Stomach (tissue), 9 donors: ENCODE results near the gene HOXB6. TPM values are rescaled to one million over a fixed set of nuclear protein-coding genes. Genes with fewer than 3 reads are reported as not detected.

Experiments used
- DNase-seq, 2 donors: peaks; one replicate each; pipeline versions ENCODE4 v3.0.0 to v3.0.0-alpha.2; 2013 to 2019
- H3K27ac ChIP-seq, 5 donors: fragments of 200-600 bp in 4 of 5; sonication (generic) in 4 of 5; one replicate each; pipeline ENCODE4 v1.5.1; 2013 to 2019; ENCODE audit warnings: mild to moderate bottlenecking in 1 of 5, moderate library complexity in 1 of 5
- H3K27me3 ChIP-seq, 3 donors: fragments of 200-600 bp; sonication (generic); one replicate each; pipeline ENCODE4 v1.5.1; 2017 to 2019; ENCODE audit warnings: mixed run types in 1 of 3
- H3K36me3 ChIP-seq, 4 donors: fragments of 200-600 bp; sonication (generic); 1 replicate in 3 of 4; 2 replicates in 1 of 4; pipeline ENCODE4 v1.5.1; 2016 to 2019
- H3K4me1 ChIP-seq, 4 donors: fragments of 200-600 bp; sonication (generic); one replicate each; pipeline ENCODE4 v1.5.1; 2016 to 2019
- H3K4me3 ChIP-seq, 4 donors: fragments of 200-600 bp; sonication (generic) in 3 of 4; one replicate each; pipeline ENCODE4 v1.5.1; 2016 to 2019; ENCODE audit warnings: mild to moderate bottlenecking in 1 of 4
- H3K9me3 ChIP-seq, 4 donors: fragments of 200-600 bp; sonication (generic); one replicate each; pipeline ENCODE4 v1.5.1; 2016 to 2019
- EP300 ChIP-seq: sonication (generic); formaldehyde crosslinking; IDR thresholded peaks from one replicate; pipeline ENCODE4 v1.6.1; 2017; ENCODE audit warnings: antibody characterized with exemption
- POLR2A ChIP-seq, 4 donors: fragments of 450-650 bp; IDR thresholded peaks; one replicate each; pipeline ENCODE4 v1.6.1; 2016; ENCODE audit warnings: antibody characterized with exemption in 4 of 4, control low read depth in 2 of 4, mild to moderate bottlenecking in 1 of 4, moderate library complexity in 1 of 4
- POLR2AphosphoS5 ChIP-seq, 3 donors: sonication (generic); formaldehyde crosslinking; IDR thresholded peaks; one replicate each; pipeline ENCODE4 v1.6.1; 2016; ENCODE audit warnings: antibody characterized with exemption in 3 of 3
- WGBS, 5 donors: extraction: QIAGEN DNeasy Blood & Tissue Kit in 3 of 5; methylation state at CpG; one replicate each; pipeline versions ENCODE4 v1.1.5 to v1.1.7; 2013 to 2018; 5-methylcytosine and 5-hydroxymethylcytosine counted together
- intact Hi-C: fragments of 100-400 bp; cut with DNase I; formaldehyde crosslinking; loops from one replicate; pipeline ENCODE4 v1.15.1; 2023; ENCODE audit warnings: low total_unique reads
- polyA plus RNA-seq, 3 donors: library from polyadenylated mRNA; stranded (reverse); fragments of 200-250 nt; gene quantifications; one replicate each; pipeline ENCODE4 v1.2.3, GENCODE V29; 2013
- total RNA-seq, 5 donors: library from RNA; depleted of rRNA; stranded (reverse); fragments of >200 nt; gene quantifications; one replicate each; pipeline versions ENCODE4 v1.1.0 to v1.2.3, GENCODE V29; 2014 to 2016
- TF ChIP-seq, protein P1 (sequence below), 7 experiments: fragments of 450-650 bp in 4 of 7; fragments of 200-600 bp in 3 of 7; sonication (generic) in 3 of 7; IDR thresholded peaks; one replicate each; pipeline ENCODE4 v1.5.1; 2016 to 2019; ENCODE audit warnings: antibody characterized with exemption in 7 of 7, control low read depth in 2 of 7, mild to moderate bottlenecking in 1 of 7
- donor health status: healthy with polysubstance abuse.
- donor health status: Bipolar disorder and iron deficiency.
- donor health status: healthy.

The HOXB6 gene
- total and polyA plus RNA-seq, 8 donors: 4.2 to 150 (median 10.9) TPM

- no peaks in the 10 kb centered on the region for H3K9me3 ChIP-seq
- H3K27me3 ChIP-seq: peaks cover 60 to 100% (median 99%) of the 10 kb centered on the region in 3 donors
- intact Hi-C loops: no loop called here
- H3K4me3 ChIP-seq: no peak overlapping the region
- WGBS, 5 donors: 16 to 22% (median 18%) methylated on average over 5 to 7 of the region's 7 CpGs
- H3K4me1 ChIP-seq: peaks cover 0 to 22% (median 9%) of the 10 kb centered on the region in 4 donors
- no peak overlapping the region for H3K27ac ChIP-seq
- H3K36me3 ChIP-seq: no peaks in the 10 kb centered on the region
- no peak for TF ChIP-seq POLR2A (IDR thresholded peaks at IDR 0.05)
- no peak for TF ChIP-seq EP300
- TF ChIP-seq POLR2AphosphoS5 (IDR thresholded peaks at IDR 0.05): no peak
- TF ChIP-seq, protein P1, sequence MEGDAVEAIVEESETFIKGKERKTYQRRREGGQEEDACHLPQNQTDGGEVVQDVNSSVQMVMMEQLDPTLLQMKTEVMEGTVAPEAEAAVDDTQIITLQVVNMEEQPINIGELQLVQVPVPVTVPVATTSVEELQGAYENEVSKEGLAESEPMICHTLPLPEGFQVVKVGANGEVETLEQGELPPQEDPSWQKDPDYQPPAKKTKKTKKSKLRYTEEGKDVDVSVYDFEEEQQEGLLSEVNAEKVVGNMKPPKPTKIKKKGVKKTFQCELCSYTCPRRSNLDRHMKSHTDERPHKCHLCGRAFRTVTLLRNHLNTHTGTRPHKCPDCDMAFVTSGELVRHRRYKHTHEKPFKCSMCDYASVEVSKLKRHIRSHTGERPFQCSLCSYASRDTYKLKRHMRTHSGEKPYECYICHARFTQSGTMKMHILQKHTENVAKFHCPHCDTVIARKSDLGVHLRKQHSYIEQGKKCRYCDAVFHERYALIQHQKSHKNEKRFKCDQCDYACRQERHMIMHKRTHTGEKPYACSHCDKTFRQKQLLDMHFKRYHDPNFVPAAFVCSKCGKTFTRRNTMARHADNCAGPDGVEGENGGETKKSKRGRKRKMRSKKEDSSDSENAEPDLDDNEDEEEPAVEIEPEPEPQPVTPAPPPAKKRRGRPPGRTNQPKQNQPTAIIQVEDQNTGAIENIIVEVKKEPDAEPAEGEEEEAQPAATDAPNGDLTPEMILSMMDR (IDR thresholded peaks at IDR 0.05): no peak
- no peak for DNase-seq
Measured at GRCh38 chr17:48631693-48632578, 27.1 kb upstream of the HOXB6 start.

DNA sequence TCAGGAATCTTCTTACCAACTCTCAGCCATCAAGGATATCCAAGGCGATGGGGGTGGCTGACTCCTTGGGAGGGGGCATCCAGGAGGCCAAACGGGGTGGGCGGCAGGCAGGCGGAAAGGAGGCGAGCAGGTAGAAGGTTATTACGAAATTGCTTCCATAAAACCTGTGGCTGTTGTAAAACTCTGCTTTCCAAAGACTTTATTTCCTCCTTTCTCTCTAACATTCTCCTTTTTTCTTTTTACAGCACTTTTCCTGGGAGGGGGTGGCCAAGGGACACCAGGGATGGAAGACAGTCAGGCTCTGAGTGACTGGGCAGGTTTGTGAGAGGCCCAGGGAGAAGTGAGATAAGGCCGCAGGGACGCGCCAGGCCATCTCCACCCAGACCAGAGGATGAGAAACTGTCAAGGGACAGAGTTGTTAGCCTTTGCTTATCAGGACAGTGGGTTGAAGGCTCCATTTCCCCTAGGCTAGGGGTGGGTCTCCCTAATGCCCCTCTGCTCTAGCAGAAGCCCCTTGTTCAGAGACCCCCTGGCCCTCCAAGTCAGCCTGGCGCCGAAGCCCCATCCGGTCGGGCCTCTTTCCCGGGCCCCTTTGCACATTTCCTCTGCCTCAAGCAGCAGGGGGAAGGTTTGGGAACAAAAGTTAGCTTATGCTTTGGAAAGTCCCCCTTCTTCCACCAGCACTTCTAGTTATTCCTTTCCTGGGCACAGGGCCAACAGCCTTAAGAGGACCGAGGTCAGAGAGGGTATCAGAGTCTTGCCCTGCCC, 26.3 kb upstream of the HOXB6 start:
- peaks cover 60 to 100% (median 99%) of the 10 kb centered on the region in 3 donors for H3K27me3 ChIP-seq
- H3K4me3 ChIP-seq: no peak overlapping the region
- DNase-seq: no peak
- TF ChIP-seq, protein P1 (IDR thresholded peaks at IDR 0.05): no peak
- TF ChIP-seq EP300: no peak
- TF ChIP-seq POLR2AphosphoS5 (IDR thresholded peaks at IDR 0.05): no peak
- TF ChIP-seq POLR2A (IDR thresholded peaks at IDR 0.05): no peak
- no peaks in the 10 kb centered on the region for H3K36me3 ChIP-seq
- 17 to 30% (median 24%) methylated on average over 15 of the region's 15 CpGs for WGBS, 5 donors
- H3K4me1 ChIP-seq: peaks cover 7 to 24% (median 14%) of the 10 kb centered on the region in 4 donors
- H3K9me3 ChIP-seq: no peaks in the 10 kb centered on the region
- intact Hi-C loops: no loop called here
- no peak overlapping the region for H3K27ac ChIP-seq

- WGBS, 5 donors: 28 to 42% (median 30%) methylated on average over 15 of the region's 15 CpGs
- Histone ChIP-seq H3K27me3 (peaks cover 65 to 100% (median 99%) of the 10 kb centered on the region in 3 donors), H3K36me3 (no peaks in the 10 kb centered on the region), H3K27ac (no peak overlapping the region), H3K4me3 (no peak overlapping the region), H3K4me1 (peaks cover 16 to 32% (median 22%) of the 10 kb centered on the region in 4 donors), H3K9me3 (no peaks in the 10 kb centered on the region)
- intact Hi-C loops: no loop called here
- no peak for DNase-seq
- TF ChIP-seq POLR2A (IDR thresholded peaks at IDR 0.05) (no peak), EP300 (no peak), POLR2AphosphoS5 (IDR thresholded peaks at IDR 0.05) (no peak)
- TF ChIP-seq, protein P1 (IDR thresholded peaks at IDR 0.05): no peak
Measured at GRCh38 chr17:48630009-48630924, 25.5 kb upstream of the HOXB6 start.

DNA sequence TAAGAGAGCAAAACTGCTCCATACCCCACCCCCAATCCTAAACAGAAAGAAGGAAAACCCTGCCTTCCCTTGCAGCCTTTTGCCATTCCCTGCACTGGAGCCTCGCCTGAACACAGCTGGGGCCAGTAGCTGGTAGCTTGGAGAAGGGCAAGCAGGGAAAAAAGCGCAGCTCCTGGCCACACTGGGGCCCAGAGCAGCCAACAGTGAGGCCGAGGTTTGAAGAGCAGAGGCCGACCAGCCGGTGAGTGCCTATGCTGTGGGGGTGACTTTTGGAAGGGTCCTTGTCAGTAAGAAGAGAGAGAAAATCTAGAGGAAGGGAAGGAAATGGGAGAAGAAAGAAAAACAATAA, 24.6 kb upstream of the HOXB6 start:
- 12 to 35% (median 26%) methylated on average over 5 of the region's 5 CpGs for WGBS, 5 donors
- no peak for DNase-seq
- peaks cover 65 to 100% (median 99%) of the 10 kb centered on the region in 3 donors for H3K27me3 ChIP-seq

More for the DNA sequence above, 24.6 kb upstream of the HOXB6 start:
- H3K4me3 ChIP-seq: no peak overlapping the region
- TF ChIP-seq, protein P1 (IDR thresholded peaks at IDR 0.05): no peak
- TF ChIP-seq EP300: no peak
- H3K27ac ChIP-seq: no peak overlapping the region
- H3K9me3 ChIP-seq: no peaks in the 10 kb centered on the region
- intact Hi-C loops: loop anchor here (10.0 kb wide), 1 partner anchor 295 kb away; no protein-coding TSS in a partner anchor
- no peaks in the 10 kb centered on the region for H3K36me3 ChIP-seq
- H3K4me1 ChIP-seq: peaks cover 23 to 38% (median 28%) of the 10 kb centered on the region in 4 donors
